A673 (cell line): Measurements from ENCODE around the gene IRX3. TPM values are rescaled to one million over a fixed set of nuclear protein-coding genes. Genes with fewer than 3 reads are reported as not detected.

Source experiments
- BruUV-seq: library from RNA; stranded (reverse); fragments of 400-500 nt; replicated peaks from 2 replicates; lab custom pipeline; 2021; lab: Mats Ljungman, UMichigan
- CTCF ChIA-PET: fragments of 300-600 bp; sonication (Branson Sonifier 250); formaldehyde crosslinking; loops from one replicate; lab custom pipeline; 2022; ENCODE audit warnings: antibody characterized with exemption; lab: Charles Lee
- POLR2A ChIA-PET: fragments of 300-600 bp; sonication (Branson Sonifier 250); formaldehyde crosslinking; loops from one replicate; lab custom pipeline; 2022; ENCODE audit warnings: antibody characterized with exemption; ENCODE audit not compliant: low non-redundant PET; lab: Charles Lee
- DNase-seq: peaks from one replicate; pipeline ENCODE4 v3.0.0-alpha.2; 2015; ENCODE audit warnings: low spot score
- H3K27ac ChIP-seq: fragments of 200-600 bp; sonication (generic); 2 replicates; pipeline ENCODE4 v1.5.1; 2016; ENCODE audit warnings: mixed run types, low read depth, mild to moderate bottlenecking, mixed read lengths, antibody characterized with exemption, low read length; ENCODE audit not compliant: poor library complexity, severe bottlenecking
- H3K27me3 ChIP-seq: fragments of 200-600 bp; sonication (generic); replicated peaks from 2 replicates; pipeline ENCODE4 v1.6.1; 2017; ENCODE audit warnings: mixed run types, low read depth, mild to moderate bottlenecking, mixed read lengths, antibody characterized with exemption, low read length; ENCODE audit not compliant: insufficient read depth, poor library complexity
- H3K36me3 ChIP-seq: fragments of 200-600 bp; sonication (generic); 2 replicates; pipeline ENCODE4 v1.6.1; 2016; ENCODE audit warnings: mixed run types, mild to moderate bottlenecking, mixed read lengths, antibody characterized with exemption, low read length; ENCODE audit not compliant: insufficient read depth, poor library complexity, severe bottlenecking
- H3K4me1 ChIP-seq: fragments of 200-600 bp; sonication (generic); 2 replicates; pipeline ENCODE4 v1.6.1; 2017; ENCODE audit warnings: mixed run types, mild to moderate bottlenecking, mixed read lengths, antibody characterized with exemption, low read length; ENCODE audit not compliant: insufficient read depth, poor library complexity, severe bottlenecking
- H3K4me3 ChIP-seq: fragments of 200-600 bp; sonication (generic); 2 replicates; pipeline ENCODE4 v1.5.1; 2016; ENCODE audit warnings: low read depth, mixed run types, mild to moderate bottlenecking, mixed read lengths, low read length; ENCODE audit not compliant: poor library complexity, severe bottlenecking
- H3K9me3 ChIP-seq: fragments of 200-600 bp; sonication (generic); 2 replicates; pipeline ENCODE4 v1.6.1; 2016; ENCODE audit warnings: mixed run types, low read depth, mild to moderate bottlenecking, mixed read lengths, antibody characterized with exemption, low read length; ENCODE audit not compliant: poor library complexity, severe bottlenecking
- EZH2 ChIP-seq: fragments of 200-600 bp; sonication (generic); IDR thresholded peaks from 2 replicates; pipeline ENCODE4 v1.6.1; 2017; ENCODE audit warnings: borderline replicate concordance, low read depth, mild to moderate bottlenecking, mixed read lengths, antibody characterized with exemption, low read length; ENCODE audit not compliant: poor library complexity, severe bottlenecking
- intact Hi-C: fragments of 100-400 bp; cut with micrococcal nuclease; formaldehyde crosslinking; loops from one replicate; pipeline ENCODE4 v1.10.0; 2022; ENCODE audit not compliant: unreplicated experiment
- total RNA-seq: library from RNA; stranded (reverse); gene quantifications from 2 replicates; pipeline ENCODE4 v1.2.3, GENCODE V29; 2021
- TF ChIP-seq, protein P1 (sequence below): fragments of 300-800, 200-600 bp; sonication (generic); conservative IDR thresholded peaks from 2 replicates; pipeline ENCODE4 v1.5.1; 2017; ENCODE audit warnings: low read depth, mild to moderate bottlenecking, antibody characterized with exemption, low read length, moderate library complexity, mixed read lengths

The IRX3 gene
- total RNA-seq, 1 experiment from 2014 or later, result 22.9 TPM

- TF ChIP-seq, protein P1, sequence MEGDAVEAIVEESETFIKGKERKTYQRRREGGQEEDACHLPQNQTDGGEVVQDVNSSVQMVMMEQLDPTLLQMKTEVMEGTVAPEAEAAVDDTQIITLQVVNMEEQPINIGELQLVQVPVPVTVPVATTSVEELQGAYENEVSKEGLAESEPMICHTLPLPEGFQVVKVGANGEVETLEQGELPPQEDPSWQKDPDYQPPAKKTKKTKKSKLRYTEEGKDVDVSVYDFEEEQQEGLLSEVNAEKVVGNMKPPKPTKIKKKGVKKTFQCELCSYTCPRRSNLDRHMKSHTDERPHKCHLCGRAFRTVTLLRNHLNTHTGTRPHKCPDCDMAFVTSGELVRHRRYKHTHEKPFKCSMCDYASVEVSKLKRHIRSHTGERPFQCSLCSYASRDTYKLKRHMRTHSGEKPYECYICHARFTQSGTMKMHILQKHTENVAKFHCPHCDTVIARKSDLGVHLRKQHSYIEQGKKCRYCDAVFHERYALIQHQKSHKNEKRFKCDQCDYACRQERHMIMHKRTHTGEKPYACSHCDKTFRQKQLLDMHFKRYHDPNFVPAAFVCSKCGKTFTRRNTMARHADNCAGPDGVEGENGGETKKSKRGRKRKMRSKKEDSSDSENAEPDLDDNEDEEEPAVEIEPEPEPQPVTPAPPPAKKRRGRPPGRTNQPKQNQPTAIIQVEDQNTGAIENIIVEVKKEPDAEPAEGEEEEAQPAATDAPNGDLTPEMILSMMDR, result no peak
- TF ChIP-seq EZH2, result no peak
- intact Hi-C loops, result no loop called here
- H3K27ac ChIP-seq, result no peak overlapping the region
- DNase-seq, result no peak
- CTCF ChIA-PET, result no interaction called here
- H3K27me3 ChIP-seq, result no peaks in the 10 kb centered on the region
- POLR2A ChIA-PET, result no interaction called here
- H3K36me3 ChIP-seq, result no peaks in the 10 kb centered on the region
- H3K4me1 ChIP-seq, result no peaks in the 10 kb centered on the region
- H3K9me3 ChIP-seq, result no peaks in the 10 kb centered on the region
- H3K4me3 ChIP-seq, result no peak overlapping the region
- no TSS peak for BruUV-seq
Observed at GRCh38 chr16:54313789-54314188, 27.2 kb upstream of the IRX3 start.

DNA sequence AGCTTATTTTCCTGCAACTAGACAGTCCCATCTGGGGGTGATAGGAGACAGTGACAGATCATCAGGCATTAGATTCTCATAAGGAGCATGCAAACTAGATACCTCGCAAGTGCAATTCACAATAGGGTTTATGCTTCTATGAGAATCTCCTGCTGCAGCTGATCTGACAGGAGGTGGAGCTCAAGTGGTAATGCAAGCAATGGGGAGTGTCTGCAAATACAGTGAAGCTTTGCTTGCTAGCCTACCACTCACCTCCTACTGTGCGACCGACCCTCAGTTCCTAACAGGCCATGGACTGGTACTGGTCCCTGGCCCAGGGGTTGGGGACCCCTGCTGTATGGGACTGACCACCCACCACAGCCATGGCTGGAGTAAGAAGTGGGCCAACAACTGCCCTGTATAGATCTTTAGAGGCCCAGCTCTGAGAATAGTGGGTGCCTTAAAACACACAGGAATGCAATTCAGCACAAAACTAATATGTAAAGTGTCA, 26.0 kb upstream of the IRX3 start:
- H3K36me3 ChIP-seq, result no peaks in the 10 kb centered on the region
- intact Hi-C loops, result no loop called here
- H3K4me1 ChIP-seq, result no peaks in the 10 kb centered on the region
- ChIA-PET POLR2A (no interaction called here), CTCF (no interaction called here)
- no peak for DNase-seq
- H3K4me3 ChIP-seq, result no peak overlapping the region
- H3K27me3 ChIP-seq, result no peaks in the 10 kb centered on the region
- no peak overlapping the region for H3K27ac ChIP-seq
- TF ChIP-seq EZH2, result no peak
- TF ChIP-seq, protein P1, result no peak
- BruUV-seq, result no TSS peak
- no peaks in the 10 kb centered on the region for H3K9me3 ChIP-seq

- CTCF ChIA-PET, result no interaction called here
- Histone ChIP-seq H3K4me1 (no peaks in the 10 kb centered on the region), H3K36me3 (no peaks in the 10 kb centered on the region), H3K9me3 (no peaks in the 10 kb centered on the region), H3K27me3 (no peaks in the 10 kb centered on the region), H3K4me3 (no peak overlapping the region), H3K27ac (no peak overlapping the region)
- no peak for TF ChIP-seq EZH2
- TF ChIP-seq, protein P1, result no peak
- no peak for DNase-seq
- intact Hi-C loops, result no loop called here
- POLR2A ChIA-PET, result no interaction called here
- BruUV-seq, result no TSS peak
Observed at GRCh38 chr16:54309341-54309740, 22.8 kb upstream of the IRX3 start.
